C1 segment of cervical spinal cord (tissue), 14 donors: ENCODE results near the gene MANBA.
A peak's percentile ranks its signal among the peaks of the same experiment; 100 is the strongest.
"Not testable (repeated sequence)": the region's sequence is repeated elsewhere in the genome, so short reads cannot be mapped to it uniquely, and the experiment has no call there.

Experiments used
- DNase-seq, 14 donors: peaks; one replicate each; lab custom pipeline; 2025; lab: John Stamatoyannopoulos, UW

The MANBA gene

GRCh38 chr4:102620697-102621497, 139.9 kb downstream of the MANBA start:
- DNase-seq, result peak in 3 of 14 donors; percentile 7 to 73 (median 8)

GRCh38 chr4:102619776-102620631, 140.8 kb downstream of the MANBA start:
- not testable (repeated sequence) for DNase-seq

GRCh38 chr4:102619021-102619420, 141.7 kb downstream of the MANBA start:
- not testable (repeated sequence) for DNase-seq

GRCh38 chr4:102616636-102617035, 144.1 kb downstream of the MANBA start:
- no peak for DNase-seq

- no peak for DNase-seq
Measured at GRCh38 chr4:102614801-102615200, 146.0 kb downstream of the MANBA start.

- DNase-seq, result no peak
Measured at GRCh38 chr4:102612824-102613366, 147.9 kb downstream of the MANBA start.

- DNase-seq, result no peak
Measured at GRCh38 chr4:102612210-102612609, 148.6 kb downstream of the MANBA start.

- peak in 1 of 14 donors; percentile 61 for DNase-seq
Measured at GRCh38 chr4:102610476-102610875, 150.3 kb downstream of the MANBA start.

GRCh38 chr4:102610007-102610406, 150.8 kb downstream of the MANBA start:
- no peak for DNase-seq

- DNase-seq, result no peak
Measured at GRCh38 chr4:102608190-102608589, 152.6 kb downstream of the MANBA start.

GRCh38 chr4:102606846-102607450, 153.8 kb downstream of the MANBA start:
- peak in 3 of 14 donors; percentile 6 to 24 (median 14) for DNase-seq

- DNase-seq, result no peak
Measured at GRCh38 chr4:102606261-102606660, 154.5 kb downstream of the MANBA start.

GRCh38 chr4:102604222-102604940, 156.4 kb downstream of the MANBA start:
- no peak for DNase-seq

- no peak for DNase-seq
Measured at GRCh38 chr4:102601586-102602227, 159.1 kb downstream of the MANBA start.

- no peak for DNase-seq
Measured at GRCh38 chr4:102600689-102601088, 160.1 kb downstream of the MANBA start.

GRCh38 chr4:102599886-102600285, 160.9 kb downstream of the MANBA start:
- DNase-seq, result no peak

- no peak for DNase-seq
Measured at GRCh38 chr4:102599455-102599854, 161.3 kb downstream of the MANBA start.

GRCh38 chr4:102598762-102599374, 161.9 kb downstream of the MANBA start:
- no peak for DNase-seq

- no peak for DNase-seq
Measured at GRCh38 chr4:102598086-102598761, 162.5 kb downstream of the MANBA start.

- no peak for DNase-seq
Measured at GRCh38 chr4:102596532-102596931, 164.2 kb downstream of the MANBA start.
